ENCODE data around the gene RPL23. TPM values are rescaled to one million over a fixed set of nuclear protein-coding genes. Genes with fewer than 3 reads are reported as not detected.

The RPL23 gene
- total and polyA plus RNA-seq, 9 of the 15 experiments (the other 6 are each of a cell fraction or from before 2014, with no cell fraction given), result 1,745 to 3,667 (median 3,096) TPM

- Histone ChIP-seq H3K79me2 (ENCODE audit: control insufficient read depth, insufficient read depth, low read length) (peaks cover 65% of the 10 kb centered on the region), H3K4me1 (replicated peaks in 1 of 2; ENCODE audit: control insufficient read depth in 2 of 2, insufficient read depth in 2 of 2, low read length in 2 of 2) (peaks cover 9 to 11% of the 10 kb centered on the region in 2 experiments; a peak in 4 of 5 replicates), H3K27ac (ENCODE audit: extremely low read depth, low read depth, low read length) (no peak overlapping the region), H3K9me1 (ENCODE audit: control insufficient read depth, insufficient read depth, low read length) (peaks cover 6% of the 10 kb centered on the region), H3K36me3 (ENCODE audit: control insufficient read depth, insufficient read depth, low read length) (peaks cover 86% of the 10 kb centered on the region; the same call in 2 of the 3 replicates), H3K4me3 (no peak overlapping the region), H3K9ac (ENCODE audit: insufficient read depth in 1 of 2, low read depth in 2 of 2, low read length in 2 of 2) (peak overlapping the region in 1 of 2 experiments; percentile 78; a peak in 2 of 4 replicates), H2AFZ (ENCODE audit: low read depth, low read length) (no peak overlapping the region), H4K20me1 (replicated peaks; ENCODE audit: control insufficient read depth, insufficient read depth, low read length) (peaks cover 33% of the 10 kb centered on the region), H3K27me3 (ENCODE audit: control insufficient read depth in 2 of 2, insufficient read depth in 2 of 2, low read length in 2 of 2) (no peaks in the 10 kb centered on the region), H3K9me3 (replicated peaks; ENCODE audit: control insufficient read depth, insufficient read depth, low read depth, low read length) (no peaks in the 10 kb centered on the region), H3K4me2 (ENCODE audit: insufficient read depth, low read length) (no peak overlapping the region)
- ChIA-PET POLR2A (interaction anchor here (0.6 to 1.6 kb wide), 4 partner anchors 10 to 136 kb away, joined by 3 to 10 read pairs (median 4); no protein-coding TSS in a partner anchor), CTCF (ENCODE audit: low intra/inter-chr PET ratio) (no interaction called here)
- FAIRE-seq, result no peak
- DNase-seq (ENCODE audit: extremely low read depth in 1 of 4, low spot score in 3 of 4), result no peak
- no peak for TF ChIP-seq ZNF780A (CRISPR knock-in tag; IDR thresholded peaks at IDR 0.05)
- no peak for TF ChIP-seq CREB5 (CRISPR knock-in tag; IDR thresholded peaks at IDR 0.05)
- TF ChIP-seq RB1 (IDR thresholded peaks at IDR 0.05; ENCODE audit: low read depth), result no peak
- no peak for TF ChIP-seq HCFC1 (IDR thresholded peaks at IDR 0.05; ENCODE audit: low read depth, low read length)
- no peak for TF ChIP-seq NFXL1 (CRISPR knock-in tag; IDR thresholded peaks at IDR 0.05)
- peak; percentile 44 for TF ChIP-seq RBM25 (IDR thresholded peaks at IDR 0.05; ENCODE audit: low read depth, low read length, severe bottlenecking)
- no peak for TF ChIP-seq KAT7 (CRISPR knock-in tag; IDR thresholded peaks at IDR 0.05; ENCODE audit: borderline replicate concordance)
- TF ChIP-seq TBL1XR1 (IDR thresholded peaks at IDR 0.05; ENCODE audit: low read length in 2 of 2), result no peak
- TF ChIP-seq, protein P1, sequence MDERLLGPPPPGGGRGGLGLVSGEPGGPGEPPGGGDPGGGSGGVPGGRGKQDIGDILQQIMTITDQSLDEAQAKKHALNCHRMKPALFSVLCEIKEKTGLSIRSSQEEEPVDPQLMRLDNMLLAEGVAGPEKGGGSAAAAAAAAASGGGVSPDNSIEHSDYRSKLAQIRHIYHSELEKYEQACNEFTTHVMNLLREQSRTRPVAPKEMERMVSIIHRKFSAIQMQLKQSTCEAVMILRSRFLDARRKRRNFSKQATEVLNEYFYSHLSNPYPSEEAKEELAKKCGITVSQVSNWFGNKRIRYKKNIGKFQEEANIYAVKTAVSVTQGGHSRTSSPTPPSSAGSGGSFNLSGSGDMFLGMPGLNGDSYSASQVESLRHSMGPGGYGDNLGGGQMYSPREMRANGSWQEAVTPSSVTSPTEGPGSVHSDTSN (CRISPR knock-in tag; IDR thresholded peaks at IDR 0.05; ENCODE audit: low read depth), result no peak
- TF ChIP-seq, protein P1 (tag; conservative IDR thresholded peaks at IDR 0.05; ENCODE audit: low read depth), result no peak
- peak; percentile 83 for TF ChIP-seq BCOR (IDR thresholded peaks at IDR 0.05)
- TF ChIP-seq ZNF41 (CRISPR knock-in tag; conservative IDR thresholded peaks at IDR 0.05), result no peak
- no peak for TF ChIP-seq MXI1 (IDR thresholded peaks at IDR 0.05; ENCODE audit: low read depth, low read length)
- TF ChIP-seq THAP7 (CRISPR knock-in tag; IDR thresholded peaks at IDR 0.05), result no peak
- no peak for TF ChIP-seq ZNF3 (CRISPR knock-in tag; IDR thresholded peaks at IDR 0.05)
- no peak for TF ChIP-seq ZNF77 (CRISPR knock-in tag; IDR thresholded peaks at IDR 0.05)
- no peak for TF ChIP-seq FOXJ3 (CRISPR knock-in tag; IDR thresholded peaks at IDR 0.05)
- in situ Hi-C loops (cut with MboI), result no loop called here
- ATAC-seq, result no peak
- 88% methylated on average over 12 of the region's 19 CpGs for WGBS (ENCODE audit: insufficient coverage, low coverage, missing lambda C conversion rate)
- intact Hi-C loops (cut with micrococcal nuclease), result no loop called here
- no TSS peak for BruUV-seq (replicated peaks)
Observed at GRCh38 chr17:38883592-38884526, 30.3 kb upstream of the RPL23 start.
